HEK293T (cell line): Measurements from ENCODE around the gene SLC30A10.

Experiments used
- CTCF ChIA-PET: fragments of 350-600 bp; formaldehyde crosslinking; extraction: SDS; loops from one replicate; lab custom pipeline; 2021; ENCODE audit warnings: antibody characterized with exemption, inconsistent platforms; lab: Yijun Ruan, JAX
- POLR2A ChIA-PET: fragments of 350-600 bp; formaldehyde crosslinking; extraction: SDS; loops from one replicate; lab custom pipeline; 2020; ENCODE audit warnings: antibody characterized with exemption, inconsistent platforms; lab: Yijun Ruan, JAX
- DNase-seq: peaks from one replicate; pipeline ENCODE4 v3.0.0; 2012; ENCODE audit warnings: mixed read lengths; ENCODE audit errors: extremely low spot score
- ARNT ChIP-seq: fragments of 450-650 bp; IDR thresholded peaks from 2 replicates; pipeline ENCODE4 v1.6.1; 2017; ENCODE audit warnings: mild to moderate bottlenecking
- BHLHE40 ChIP-seq: fragments of 450-650 bp; IDR thresholded peaks from 2 replicates; pipeline ENCODE4 v1.6.1; 2016; ENCODE audit warnings: mild to moderate bottlenecking, moderate library complexity, borderline replicate concordance
- CTBP1 ChIP-seq: fragments of 450-650 bp; IDR thresholded peaks from 2 replicates; pipeline ENCODE4 v1.6.1; 2016; ENCODE audit warnings: borderline replicate concordance
- ELF4 ChIP-seq: fragments of 450-650 bp; IDR thresholded peaks from 2 replicates; pipeline ENCODE4 v1.6.1; 2017; ENCODE audit warnings: antibody characterized with exemption
- FOXA1 ChIP-seq: fragments of 450-650 bp; IDR thresholded peaks from 2 replicates; pipeline ENCODE4 v1.6.1; 2016; ENCODE audit warnings: mild to moderate bottlenecking
- FOXK2 ChIP-seq: fragments of 450-650 bp; IDR thresholded peaks from 2 replicates; pipeline ENCODE4 v1.6.1; 2016; ENCODE audit warnings: mild to moderate bottlenecking
- FOXM1 ChIP-seq: fragments of 450-650 bp; IDR thresholded peaks from 2 replicates; pipeline ENCODE4 v1.6.1; 2017; ENCODE audit warnings: mild to moderate bottlenecking, borderline replicate concordance
- HDGF ChIP-seq: fragments of 450-650 bp; IDR thresholded peaks from 2 replicates; pipeline ENCODE4 v1.6.1; 2017; ENCODE audit warnings: antibody characterized with exemption, borderline replicate concordance
- L3MBTL2 ChIP-seq: fragments of 450-650 bp; conservative IDR thresholded peaks from 2 replicates; pipeline ENCODE4 v1.6.1; 2016; ENCODE audit warnings: mild to moderate bottlenecking
- LEF1 ChIP-seq: fragments of 450-650 bp; IDR thresholded peaks from 2 replicates; pipeline ENCODE4 v1.6.1; 2017; ENCODE audit warnings: mild to moderate bottlenecking, borderline replicate concordance
- NFRKB ChIP-seq: fragments of 450-650 bp; IDR thresholded peaks from 2 replicates; pipeline ENCODE4 v1.6.1; 2016; ENCODE audit warnings: mild to moderate bottlenecking, moderate library complexity
- PKNOX1 ChIP-seq: fragments of 450-650 bp; IDR thresholded peaks from 2 replicates; pipeline ENCODE4 v1.6.1; 2016
- SP1 ChIP-seq: fragments of 450-650 bp; IDR thresholded peaks from 2 replicates; pipeline ENCODE4 v1.6.1; 2017
- SUZ12 ChIP-seq: fragments of 450-650 bp; IDR thresholded peaks from 2 replicates; pipeline ENCODE4 v1.6.1; 2016; ENCODE audit warnings: mild to moderate bottlenecking
- TARDBP ChIP-seq: fragments of 450-650 bp; IDR thresholded peaks from 2 replicates; pipeline ENCODE4 v1.6.1; 2016
- ZNF384 ChIP-seq: fragments of 450-650 bp; IDR thresholded peaks from 2 replicates; pipeline ENCODE4 v1.6.1; 2016

The SLC30A10 gene

GRCh38 chr1:219928791-219929118 is 398 bp upstream of the SLC30A10 start:
- no peak for DNase-seq
- ChIA-PET CTCF (no interaction called here), POLR2A (no interaction called here)
- TF ChIP-seq PKNOX1 (0 out of 2 replicates have a peak, but pooled peaks have one; percentile 56), TARDBP (no peak)

- TF ChIP-seq ARNT (no peak), ZNF384 (no peak), TARDBP (no peak), HDGF (no peak), LEF1 (no peak), SUZ12 (no peak), ELF4 (no peak), BHLHE40 (no peak), FOXM1 (no peak), PKNOX1 (no peak), NFRKB (no peak), L3MBTL2 (no peak), CTBP1 (no peak), FOXK2 (no peak), SP1 (no peak), FOXA1 (no peak)
- ChIA-PET POLR2A (interaction anchor here (0.7 to 2.3 kb wide), 3 partner anchors 10 to 70 kb away, joined by 3 to 8 read pairs (median 3); no protein-coding TSS in a partner anchor), CTCF (no interaction called here)
- DNase-seq, result no peak
Measured at GRCh38 chr1:219927298-219927955, 930 bp downstream of the SLC30A10 start.

- no peak for DNase-seq
- POLR2A ChIA-PET, result interaction anchor here (0.7 to 2.3 kb wide), 2 partner anchors 11 to 69 kb away, joined by 3 to 8 read pairs; no protein-coding TSS in a partner anchor
Measured at GRCh38 chr1:219926363-219926998, 1.9 kb downstream of the SLC30A10 start.

GRCh38 chr1:219924342-219924741 is 4.0 kb downstream of the SLC30A10 start:
- ChIA-PET POLR2A (no interaction called here), CTCF (no interaction called here)
- TF ChIP-seq FOXK2 (no peak), PKNOX1 (no peak), L3MBTL2 (no peak), BHLHE40 (no peak), LEF1 (no peak), ELF4 (no peak), SP1 (no peak), ZNF384 (no peak), CTBP1 (no peak), FOXM1 (no peak), SUZ12 (no peak), TARDBP (no peak), FOXA1 (no peak), ARNT (no peak), NFRKB (no peak), HDGF (no peak)
- no peak for DNase-seq

More at GRCh38 chr1:219926363-219926998, 1.9 kb downstream of the SLC30A10 start:
- CTCF ChIA-PET, result no interaction called here
- TF ChIP-seq FOXA1, result no peak

- TF ChIP-seq LEF1 (no peak), PKNOX1 (0 out of 2 replicates have a peak, but pooled peaks have one; percentile 36), L3MBTL2 (no peak)
- POLR2A ChIA-PET, result interaction anchor here (1.0 kb wide), 1 partner anchor 10 kb away, joined by 3 read pairs; no protein-coding TSS in a partner anchor
- DNase-seq, result no peak
- CTCF ChIA-PET, result no interaction called here
Measured at GRCh38 chr1:219917851-219918466, 10.4 kb downstream of the SLC30A10 start.

GRCh38 chr1:219917281-219917680 is 11.1 kb downstream of the SLC30A10 start:
- ChIA-PET CTCF (no interaction called here), POLR2A (interaction anchor here (1.0 kb wide), 1 partner anchor 10 kb away, joined by 3 read pairs; no protein-coding TSS in a partner anchor)
- TF ChIP-seq HDGF, result no peak
- DNase-seq, result no peak
